SK-N-SH treated with all-trans-retinoic acid at 6 μM for 48 hours (cell line): Measurements from ENCODE around the gene ZBTB7C.

Source experiments
- ARNTL ChIP-seq: fragments of 450-650 bp; formaldehyde crosslinking; IDR thresholded peaks from 2 replicates; pipeline ENCODE4 v1.5.0; 2020; ENCODE audit warnings: low read depth, mild to moderate bottlenecking, moderate library complexity, borderline replicate concordance
- TF ChIP-seq, protein P1 (sequence below): fragments of 250-450 bp; sonication (Bioruptor Pico); IDR thresholded peaks from 2 replicates; pipeline ENCODE4 v1.5.1; 2021; ENCODE audit warnings: mild to moderate bottlenecking, moderate library complexity

DNA sequence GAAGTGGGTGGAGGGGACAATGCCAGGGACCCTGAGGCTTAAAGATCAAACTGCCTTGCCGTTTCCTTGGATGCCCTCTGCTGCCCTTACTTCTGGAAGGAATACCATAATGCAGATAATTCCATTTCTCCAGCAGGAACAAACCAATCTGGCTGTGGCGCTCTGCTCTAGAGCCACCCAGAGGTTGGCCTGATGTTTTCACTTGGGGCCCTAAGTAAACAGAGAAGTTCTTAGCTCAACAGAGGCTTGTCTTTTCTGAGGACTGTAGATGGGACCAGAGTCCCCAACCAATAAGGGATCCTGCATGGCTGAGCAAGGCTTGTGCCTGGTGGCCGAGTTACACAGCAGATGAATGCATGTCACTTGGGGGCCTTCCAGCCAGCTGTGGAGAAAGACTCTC is 230.2 kb downstream of the ZBTB7C start:
- TF ChIP-seq, protein P1, sequence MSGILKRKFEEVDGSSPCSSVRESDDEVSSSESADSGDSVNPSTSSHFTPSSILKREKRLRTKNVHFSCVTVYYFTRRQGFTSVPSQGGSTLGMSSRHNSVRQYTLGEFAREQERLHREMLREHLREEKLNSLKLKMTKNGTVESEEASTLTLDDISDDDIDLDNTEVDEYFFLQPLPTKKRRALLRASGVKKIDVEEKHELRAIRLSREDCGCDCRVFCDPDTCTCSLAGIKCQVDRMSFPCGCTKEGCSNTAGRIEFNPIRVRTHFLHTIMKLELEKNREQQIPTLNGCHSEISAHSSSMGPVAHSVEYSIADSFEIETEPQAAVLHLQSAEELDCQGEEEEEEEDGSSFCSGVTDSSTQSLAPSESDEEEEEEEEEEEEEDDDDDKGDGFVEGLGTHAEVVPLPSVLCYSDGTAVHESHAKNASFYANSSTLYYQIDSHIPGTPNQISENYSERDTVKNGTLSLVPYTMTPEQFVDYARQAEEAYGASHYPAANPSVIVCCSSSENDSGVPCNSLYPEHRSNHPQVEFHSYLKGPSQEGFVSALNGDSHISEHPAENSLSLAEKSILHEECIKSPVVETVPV (CRISPR knock-in tag), result no peak
- TF ChIP-seq ARNTL (CRISPR knock-in tag), result no peak
